ENCODE measurements around the gene CAMTA1.

The CAMTA1 gene

GRCh38 chr1:7107109-7107830, 322.0 kb downstream of the CAMTA1 start:
- no peak overlapping the region for H3K4me3 ChIP-seq (ENCODE audit: low read depth, low read length)
- no peak for TF ChIP-seq CTCF (IDR thresholded peaks at IDR 0.05; ENCODE audit: borderline replicate concordance, insufficient read depth, low read depth, low read length)

- H3K4me3 ChIP-seq (ENCODE audit: low read depth, low read length): no peak overlapping the region
- no peak for TF ChIP-seq CTCF (IDR thresholded peaks at IDR 0.05; ENCODE audit: borderline replicate concordance, insufficient read depth, low read depth, low read length)
Measured at GRCh38 chr1:7108251-7108650, 323.0 kb downstream of the CAMTA1 start.

- TF ChIP-seq CTCF (IDR thresholded peaks at IDR 0.05; ENCODE audit: borderline replicate concordance, insufficient read depth, low read depth, low read length): no peak
Measured at GRCh38 chr1:7109901-7110300, 324.6 kb downstream of the CAMTA1 start.

GRCh38 chr1:7110321-7110720, 325.1 kb downstream of the CAMTA1 start:
- no peak for TF ChIP-seq CTCF (IDR thresholded peaks at IDR 0.05; ENCODE audit: borderline replicate concordance, insufficient read depth, low read depth, low read length)
- no peak overlapping the region for H3K4me3 ChIP-seq (ENCODE audit: low read depth, low read length)

More at GRCh38 chr1:7109901-7110300, 324.6 kb downstream of the CAMTA1 start:
- no peak overlapping the region for H3K4me3 ChIP-seq (ENCODE audit: low read depth, low read length)

- no peak overlapping the region for H3K4me3 ChIP-seq (ENCODE audit: low read depth, low read length)
- TF ChIP-seq CTCF (IDR thresholded peaks at IDR 0.05; ENCODE audit: borderline replicate concordance, insufficient read depth, low read depth, low read length): no peak
Measured at GRCh38 chr1:7111853-7112252, 326.6 kb downstream of the CAMTA1 start.

GRCh38 chr1:7113136-7113535, 327.9 kb downstream of the CAMTA1 start:
- no peak overlapping the region for H3K4me3 ChIP-seq (ENCODE audit: low read depth, low read length)
- TF ChIP-seq CTCF (IDR thresholded peaks at IDR 0.05; ENCODE audit: borderline replicate concordance, insufficient read depth, low read depth, low read length): no peak

GRCh38 chr1:7113822-7114221, 328.6 kb downstream of the CAMTA1 start:
- no peak overlapping the region for H3K4me3 ChIP-seq (ENCODE audit: low read depth, low read length)
- no peak for TF ChIP-seq CTCF (IDR thresholded peaks at IDR 0.05; ENCODE audit: borderline replicate concordance, insufficient read depth, low read depth, low read length)
